ENCODE data around the gene APBB3.

APBB3 gene

DNA sequence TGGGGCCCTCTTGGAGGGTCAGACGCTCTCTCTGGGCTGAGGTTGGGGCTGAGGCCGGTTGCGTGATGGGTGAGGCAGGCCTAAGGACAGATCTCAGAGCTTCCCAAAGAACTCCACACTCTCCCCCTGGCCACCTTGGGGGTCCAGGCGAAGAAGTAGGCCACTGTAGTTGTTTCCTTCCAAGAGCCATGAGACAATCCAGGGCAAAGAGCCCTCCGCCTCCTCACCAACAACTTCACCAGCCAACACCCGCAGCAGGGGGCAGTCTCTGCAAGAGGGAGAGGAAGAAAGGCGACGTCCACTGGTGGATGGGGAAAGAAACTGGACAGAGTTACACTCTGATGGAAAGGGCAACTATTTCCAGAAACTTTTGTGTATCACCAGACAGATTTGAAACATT, 10.9 kb upstream of the APBB3 start:
- DNase-seq (ENCODE audit: low spot score), result no peak

GRCh38 chr5:140574165-140574564, 9.8 kb upstream of the APBB3 start:
- no peak for DNase-seq (ENCODE audit: low spot score)

DNA sequence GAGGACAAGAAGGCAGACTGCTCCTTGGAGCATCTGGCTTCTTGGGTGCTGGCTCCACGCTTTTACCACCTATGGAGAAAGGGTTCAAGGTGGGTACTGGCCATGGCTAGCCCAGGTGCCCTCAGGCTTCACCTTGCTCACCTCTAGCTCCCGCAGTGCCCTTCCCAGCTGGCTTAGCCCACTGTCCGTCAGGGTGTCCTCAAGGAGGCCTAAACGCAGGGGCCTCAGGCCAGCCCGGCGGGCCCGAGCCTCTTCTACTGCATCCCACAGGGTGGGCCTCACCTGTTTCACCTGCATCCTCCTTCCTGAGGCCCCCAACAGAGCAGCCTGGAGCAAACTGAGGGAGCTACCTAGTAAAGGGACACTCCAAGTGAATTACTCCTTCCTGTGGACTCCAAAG, 9.3 kb upstream of the APBB3 start:
- no peak for DNase-seq (ENCODE audit: low spot score)

DNA sequence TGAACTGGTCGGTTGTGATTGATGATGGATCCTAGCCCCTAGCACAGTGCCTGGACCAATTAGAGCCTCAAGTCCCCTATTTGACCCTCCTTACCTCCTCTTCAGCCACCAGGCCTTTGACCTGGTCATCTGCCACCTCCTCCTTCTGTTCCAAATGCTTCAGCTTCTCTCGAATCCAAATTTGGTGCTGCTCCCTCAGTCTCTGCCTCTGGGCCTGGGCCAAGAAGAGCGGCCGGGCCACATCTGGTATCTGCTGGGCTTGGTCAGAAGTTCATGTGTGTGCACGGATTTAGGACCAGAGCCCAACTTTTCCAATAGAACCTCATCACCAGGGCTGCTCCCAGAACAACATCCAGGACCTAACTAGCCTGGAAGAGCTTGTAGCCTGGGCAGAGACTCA, 6.7 kb upstream of the APBB3 start:
- DNase-seq (ENCODE audit: low spot score), result no peak

DNA sequence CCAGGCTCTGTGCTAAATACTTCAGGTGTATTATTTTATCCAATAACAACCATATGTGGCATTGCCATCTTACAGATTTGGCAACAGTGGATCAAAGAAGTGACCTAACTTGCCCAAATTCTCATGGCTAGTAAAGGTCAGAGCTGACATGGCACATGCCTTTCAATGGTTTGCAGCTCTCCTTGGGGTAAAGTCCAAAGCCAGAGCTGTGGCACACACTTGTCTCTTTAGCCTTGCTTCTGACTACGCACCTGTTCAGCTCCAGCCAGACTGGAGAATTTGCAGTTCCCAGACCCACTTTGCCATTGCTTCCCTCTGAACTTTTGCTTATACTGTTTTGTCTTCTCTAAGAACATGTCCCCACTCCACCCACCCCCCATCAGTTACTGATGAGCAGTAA, 6.1 kb upstream of the APBB3 start:
- DNase-seq (ENCODE audit: low spot score), result no peak

DNA sequence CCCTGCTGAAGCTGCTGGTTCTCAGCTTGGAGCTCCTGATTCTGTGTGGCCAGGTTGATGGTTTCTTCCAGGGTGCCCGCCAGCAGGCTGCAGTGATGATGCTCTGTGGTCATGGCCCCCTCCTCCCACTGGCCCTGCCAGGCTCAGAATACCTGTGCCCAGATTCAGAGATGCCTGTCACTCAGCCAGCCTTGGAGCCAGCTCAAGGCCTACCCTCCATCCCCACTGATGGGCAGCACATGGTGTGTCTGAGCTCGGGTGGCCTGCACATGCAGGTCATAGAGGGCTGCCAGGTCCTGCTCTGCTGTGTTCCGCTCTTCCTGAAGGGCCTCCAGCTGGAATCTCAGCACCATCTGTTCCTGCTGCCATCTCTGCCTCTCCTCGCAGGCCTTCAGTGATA, 5.7 kb upstream of the APBB3 start:
- no peak for DNase-seq (ENCODE audit: low spot score)

GRCh38 chr5:140569197-140569596, 4.8 kb upstream of the APBB3 start:
- DNase-seq (ENCODE audit: low spot score), result no peak

GRCh38 chr5:140568443-140569063, 4.2 kb upstream of the APBB3 start:
- DNase-seq (ENCODE audit: low spot score), result no peak

DNA sequence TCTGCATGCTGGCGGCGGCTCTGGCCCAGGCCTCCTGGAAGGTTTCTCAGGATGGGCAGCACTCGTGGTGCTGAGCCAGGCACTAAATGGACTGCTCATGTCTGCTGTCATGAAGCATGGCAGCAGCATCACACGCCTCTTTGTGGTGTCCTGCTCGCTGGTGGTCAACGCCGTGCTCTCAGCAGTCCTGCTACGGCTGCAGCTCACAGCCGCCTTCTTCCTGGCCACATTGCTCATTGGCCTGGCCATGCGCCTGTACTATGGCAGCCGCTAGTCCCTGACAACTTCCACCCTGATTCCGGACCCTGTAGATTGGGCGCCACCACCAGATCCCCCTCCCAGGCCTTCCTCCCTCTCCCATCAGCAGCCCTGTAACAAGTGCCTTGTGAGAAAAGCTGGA, 3.5 kb upstream of the APBB3 start:
- no peak for DNase-seq (ENCODE audit: low spot score)

DNA sequence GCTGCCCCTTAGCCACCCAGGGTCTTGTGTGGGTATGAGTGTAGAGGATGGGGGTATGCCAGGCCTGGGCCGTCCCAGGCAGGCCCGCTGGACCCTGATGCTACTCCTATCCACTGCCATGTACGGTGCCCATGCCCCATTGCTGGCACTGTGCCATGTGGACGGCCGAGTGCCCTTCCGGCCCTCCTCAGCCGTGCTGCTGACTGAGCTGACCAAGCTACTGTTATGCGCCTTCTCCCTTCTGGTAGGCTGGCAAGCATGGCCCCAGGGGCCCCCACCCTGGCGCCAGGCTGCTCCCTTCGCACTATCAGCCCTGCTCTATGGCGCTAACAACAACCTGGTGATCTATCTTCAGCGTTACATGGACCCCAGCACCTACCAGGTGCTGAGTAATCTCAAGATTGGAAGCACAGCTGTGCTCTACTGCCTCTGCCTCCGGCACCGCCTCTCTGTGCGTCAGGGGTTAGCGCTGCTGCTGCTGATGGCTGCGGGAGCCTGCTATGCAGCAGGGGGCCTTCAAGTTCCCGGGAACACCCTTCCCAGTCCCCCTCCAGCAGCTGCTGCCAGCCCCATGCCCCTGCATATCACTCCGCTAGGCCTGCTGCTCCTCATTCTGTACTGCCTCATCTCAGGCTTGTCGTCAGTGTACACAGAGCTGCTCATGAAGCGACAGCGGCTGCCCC, 2.9 kb upstream of the APBB3 start:
- DNase-seq (ENCODE audit: low spot score), result no peak

GRCh38 chr5:140566665-140567064, 2.3 kb upstream of the APBB3 start:
- no peak for DNase-seq (ENCODE audit: low spot score)

- DNase-seq (ENCODE audit: low spot score), result no peak
Measured at GRCh38 chr5:140565780-140566095, 1.3 kb upstream of the APBB3 start.

DNA sequence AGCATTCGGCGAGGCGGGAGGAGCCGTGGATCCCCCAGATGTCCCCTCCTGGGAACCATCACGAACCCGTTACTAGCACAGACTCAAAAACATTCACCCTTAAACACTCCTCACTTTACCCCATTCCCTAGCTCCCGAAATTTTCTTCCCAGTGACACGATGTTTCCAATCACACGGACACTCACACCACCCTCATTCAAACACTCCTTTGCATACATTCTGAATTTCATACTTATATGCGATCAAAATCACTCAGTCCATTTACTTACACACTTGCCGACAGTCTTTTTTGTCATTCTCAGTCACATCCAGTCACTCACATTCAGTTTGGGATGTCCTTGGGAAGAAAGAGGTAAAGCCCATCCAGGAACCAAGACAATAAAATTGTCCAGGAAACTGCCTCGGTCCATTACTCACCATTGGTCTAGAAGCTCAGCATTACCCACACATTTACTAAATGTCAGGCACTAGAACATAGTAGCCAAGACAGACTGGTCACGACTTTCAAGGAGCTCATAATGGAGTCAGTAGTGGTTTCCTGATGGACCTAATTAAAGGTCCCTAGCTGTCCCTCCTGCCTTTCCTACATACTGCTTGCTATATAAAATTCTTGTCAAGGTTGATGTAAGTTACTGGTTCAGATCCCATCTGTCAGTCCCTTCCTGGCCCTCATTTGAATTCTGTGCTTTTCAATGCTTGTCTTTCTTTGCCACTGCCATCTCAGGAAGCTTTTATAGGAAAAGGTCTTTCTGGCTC, 804 bp upstream of the APBB3 start:
- no peak for DNase-seq (ENCODE audit: low spot score)

- no peak for DNase-seq (ENCODE audit: low spot score)
Measured at GRCh38 chr5:140563596-140563995, 802 bp downstream of the APBB3 start.

- DNase-seq (ENCODE audit: low spot score), result no peak
Measured at GRCh38 chr5:140561753-140562523, 2.5 kb downstream of the APBB3 start.

GRCh38 chr5:140560227-140560626, 4.2 kb downstream of the APBB3 start:
- DNase-seq (ENCODE audit: low spot score), result no peak

- no peak for DNase-seq (ENCODE audit: low spot score)
Measured at GRCh38 chr5:140558542-140558941, 5.9 kb downstream of the APBB3 start.

GRCh38 chr5:140557965-140558364, 6.4 kb downstream of the APBB3 start:
- DNase-seq (ENCODE audit: low spot score), result no peak

DNA sequence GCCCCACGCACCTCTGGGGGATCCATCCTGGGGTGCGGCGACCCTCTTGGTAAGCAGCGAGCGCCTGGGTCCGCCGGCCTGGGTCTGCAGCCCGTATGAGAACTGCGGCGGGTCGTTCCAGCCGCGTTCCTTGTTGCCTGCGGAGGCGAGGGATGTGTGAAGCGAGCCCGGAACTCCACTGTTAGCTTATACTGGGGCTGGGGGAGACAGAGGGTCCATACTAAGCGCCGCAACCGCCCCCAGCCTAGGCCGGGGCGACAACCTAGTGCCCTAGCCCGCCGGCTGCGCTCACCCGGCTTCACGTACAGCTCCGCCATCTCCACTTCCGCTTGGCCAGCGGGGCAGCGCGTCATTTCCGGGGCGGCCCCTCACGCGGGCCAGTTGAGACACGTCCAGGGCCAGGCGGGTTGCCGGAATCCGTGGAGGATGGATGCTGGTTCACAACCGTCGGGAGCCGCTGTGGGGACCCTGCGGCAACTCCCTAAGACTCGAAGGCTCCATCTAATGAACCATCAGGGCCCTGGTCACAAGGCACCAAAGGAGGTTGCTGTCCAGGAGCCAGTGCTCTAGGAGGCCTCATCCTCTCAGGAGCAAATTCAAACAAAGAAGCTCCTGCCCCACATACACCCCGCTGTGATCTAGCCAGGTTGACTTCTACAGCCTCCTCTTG, 7.1 kb downstream of the APBB3 start, which contains the start of gene SRA1:
Gene SRA1 (minus strand): TSS at position 338 of the 670 bp plus-strand sequence. CDS start 21 bp downstream, at position 317.
- peak; percentile 76 for DNase-seq (ENCODE audit: low spot score)

DNA sequence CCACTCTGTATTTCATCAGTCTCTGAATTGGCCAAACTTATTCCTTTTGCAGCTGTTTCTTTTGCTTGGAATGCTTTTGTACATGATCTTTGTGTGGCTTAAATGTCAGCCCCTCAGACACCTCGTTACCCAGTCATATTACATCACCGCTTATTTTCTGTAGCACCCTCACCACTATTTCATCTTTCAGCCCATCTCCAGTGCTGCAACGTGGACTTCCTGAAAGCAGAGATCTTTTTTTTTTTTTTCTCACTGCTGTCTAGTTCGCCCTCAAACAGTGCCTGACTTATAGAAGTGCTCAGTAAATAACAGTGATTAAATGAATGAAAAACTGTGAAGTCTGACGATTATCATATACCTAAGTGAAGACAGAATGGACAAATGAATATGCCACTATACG, 8.0 kb downstream of the APBB3 start:
- DNase-seq (ENCODE audit: low spot score), result no peak

DNA sequence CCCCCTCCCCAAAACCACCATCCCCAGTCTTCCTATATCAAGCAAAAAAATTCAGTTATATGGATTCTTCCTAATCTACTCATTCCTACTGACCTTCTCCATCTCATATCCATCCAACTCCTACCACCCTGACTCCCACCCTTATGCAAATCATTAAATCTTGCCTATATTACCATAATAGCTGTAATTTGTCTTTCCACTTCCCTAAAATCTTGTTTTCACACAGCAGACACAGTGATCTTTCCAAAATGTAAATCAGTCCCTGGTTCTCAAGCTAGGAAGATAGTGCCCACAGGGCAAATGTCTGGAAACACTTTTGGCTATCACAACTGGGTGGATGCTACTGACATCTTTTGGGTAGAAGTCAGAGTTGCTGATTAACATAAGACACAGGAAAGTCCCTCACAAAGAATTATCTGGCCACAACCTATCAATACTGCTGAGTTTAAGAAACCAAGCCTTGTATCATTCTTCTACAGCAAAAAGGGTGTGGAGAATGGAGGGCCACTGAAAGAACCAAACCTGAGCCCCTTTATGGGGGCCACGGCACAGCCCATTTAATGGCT, 8.6 kb downstream of the APBB3 start:
- DNase-seq (ENCODE audit: low spot score), result no peak

DNA sequence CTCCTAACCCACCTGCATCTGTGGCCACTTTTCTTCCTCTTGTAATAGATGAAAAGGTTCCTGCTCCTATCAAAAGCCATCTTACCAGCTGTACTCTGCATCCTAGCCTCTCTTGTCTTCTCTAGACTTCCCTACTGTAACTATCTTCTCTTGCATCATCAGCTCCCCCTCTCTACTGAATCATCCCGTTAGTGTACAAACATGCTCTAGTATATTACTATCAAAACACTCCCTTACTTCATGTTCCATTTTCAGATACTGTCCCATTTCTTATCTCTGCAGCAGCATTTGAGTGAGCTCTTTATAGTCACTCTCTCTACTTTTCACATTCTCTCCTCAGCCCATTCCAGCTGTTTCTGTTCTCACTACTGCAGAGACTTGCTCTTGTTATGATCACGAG, 9.9 kb downstream of the APBB3 start:
- no peak for DNase-seq (ENCODE audit: low spot score)
